Smooth muscle cell (in vitro differentiated cells): ENCODE measurements around the gene ZNF213. TPM values are rescaled to one million over a fixed set of nuclear protein-coding genes. Genes with fewer than 3 reads are reported as not detected.

Source experiments
- DNase-seq: peaks from one replicate; lab custom pipeline; 2025; ENCODE audit not compliant: unreplicated experiment; lab: John Stamatoyannopoulos, UW
- H2AFZ ChIP-seq: fragments of 200-600 bp; sonication (generic); 2 replicates; pipeline ENCODE4 v1.6.0; 2016; ENCODE audit warnings: antibody characterized with exemption, low read depth, mild to moderate bottlenecking
- H3F3A ChIP-seq: fragments of 200-600 bp; sonication (generic); 2 replicates; pipeline ENCODE4 v1.6.0; 2017; ENCODE audit warnings: antibody characterized with exemption, low read depth
- H3K27ac ChIP-seq: fragments of 200-600 bp; sonication (generic); 2 replicates; pipeline ENCODE4 v1.5.1; 2016; ENCODE audit warnings: low read depth, mild to moderate bottlenecking
- H3K27me3 ChIP-seq: fragments of 200-600 bp; sonication (generic); 2 replicates; pipeline ENCODE4 v1.6.1; 2016; ENCODE audit warnings: low read depth, mild to moderate bottlenecking
- H3K36me3 ChIP-seq: fragments of 200-600 bp; sonication (generic); 2 replicates; pipeline ENCODE4 v1.5.1; 2016; ENCODE audit warnings: low read depth
- H3K4me1 ChIP-seq: fragments of 200-600 bp; sonication (generic); 2 replicates; pipeline ENCODE4 v1.5.1; 2016; ENCODE audit warnings: low read depth
- H3K4me2 ChIP-seq: fragments of 200-600 bp; sonication (generic); 2 replicates; pipeline ENCODE4 v1.6.0; 2016; ENCODE audit warnings: mild to moderate bottlenecking
- H3K4me3 ChIP-seq: fragments of 200-600 bp; sonication (generic); 2 replicates; pipeline ENCODE4 v1.5.1; 2016; ENCODE audit warnings: mild to moderate bottlenecking
- H3K79me2 ChIP-seq: fragments of 200-600 bp; sonication (generic); 2 replicates; pipeline ENCODE4 v1.6.0; 2016; ENCODE audit warnings: low read depth, mild to moderate bottlenecking
- H3K9ac ChIP-seq: fragments of 200-600 bp; sonication (generic); 2 replicates; pipeline ENCODE4 v1.6.0; 2016; ENCODE audit warnings: low read depth
- H3K9me3 ChIP-seq: fragments of 200-600 bp; sonication (generic); replicated peaks from 2 replicates; pipeline ENCODE4 v1.5.1; 2016; ENCODE audit warnings: low read depth
- H4K20me1 ChIP-seq: fragments of 200-600 bp; sonication (generic); 2 replicates; pipeline ENCODE4 v1.6.0; 2016; ENCODE audit warnings: low read depth
- WGBS: methylation state at CpG from one replicate; pipeline ENCODE4 v1.1.7; 2016; ENCODE audit warnings: low lambda C conversion rate; 5-methylcytosine and 5-hydroxymethylcytosine counted together
- polyA plus RNA-seq: library from polyadenylated mRNA; unstranded; fragments of >200 nt; fragmentation: Nextera tagmentation; extraction: Ambion mirVana; gene quantifications from 2 replicates; pipeline ENCODE4 v1.2.1, GENCODE V29; 2016
- total RNA-seq: library from RNA; depleted of rRNA; stranded (reverse); fragments of >200 nt; gene quantifications from 2 replicates; pipeline ENCODE4 v1.2.3, GENCODE V29; 2014
- TF ChIP-seq, protein P1 (sequence below): fragments of 200-600 bp; sonication (generic); IDR thresholded peaks from 2 replicates; pipeline ENCODE4 v1.5.1; 2017; ENCODE audit warnings: borderline replicate concordance, mild to moderate bottlenecking, antibody characterized with exemption; ENCODE audit not compliant: insufficient read depth, poor library complexity, severe bottlenecking

The ZNF213 gene
- total and polyA plus RNA-seq, 2 experiments from 2014 or later, result 9.2 to 9.6 TPM

DNA sequence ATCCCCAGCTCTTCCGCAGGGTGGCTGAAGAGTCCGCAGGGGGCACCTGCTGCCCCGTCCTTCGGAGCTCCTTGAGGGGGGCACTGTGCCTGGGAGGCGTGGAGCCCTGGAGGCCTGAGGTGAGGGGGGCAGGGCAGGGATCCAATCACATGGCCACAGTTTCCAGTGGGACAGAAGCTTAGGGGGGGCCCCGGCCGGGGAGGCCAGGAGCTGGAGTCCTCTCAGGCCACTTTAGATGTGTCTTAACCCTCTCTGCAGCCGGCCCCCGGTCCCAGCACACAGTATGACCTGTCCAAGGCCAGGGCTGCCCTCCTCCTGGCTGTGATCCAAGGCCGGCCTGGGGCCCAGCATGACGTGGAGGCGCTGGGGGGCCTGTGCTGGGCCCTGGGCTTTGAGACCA lies 10.8 kb downstream of the ZNF213 start:
- no peaks in the 10 kb centered on the region for H4K20me1 ChIP-seq
- H3K9ac ChIP-seq, result no peak overlapping the region
- DNase-seq, result no peak
- H3K4me1 ChIP-seq, result no peaks in the 10 kb centered on the region
- no peak overlapping the region for H2AFZ ChIP-seq
- no peaks in the 10 kb centered on the region for H3F3A ChIP-seq
- no peaks in the 10 kb centered on the region for H3K27me3 ChIP-seq
- no peaks in the 10 kb centered on the region for H3K9me3 ChIP-seq
- no peaks in the 10 kb centered on the region for H3K79me2 ChIP-seq
- H3K4me3 ChIP-seq, result no peak overlapping the region
- WGBS, result 94% methylated on average over 12 of the region's 12 CpGs
- no peak overlapping the region for H3K27ac ChIP-seq
- H3K4me2 ChIP-seq, result no peak overlapping the region
- no peaks in the 10 kb centered on the region for H3K36me3 ChIP-seq
- TF ChIP-seq, protein P1, sequence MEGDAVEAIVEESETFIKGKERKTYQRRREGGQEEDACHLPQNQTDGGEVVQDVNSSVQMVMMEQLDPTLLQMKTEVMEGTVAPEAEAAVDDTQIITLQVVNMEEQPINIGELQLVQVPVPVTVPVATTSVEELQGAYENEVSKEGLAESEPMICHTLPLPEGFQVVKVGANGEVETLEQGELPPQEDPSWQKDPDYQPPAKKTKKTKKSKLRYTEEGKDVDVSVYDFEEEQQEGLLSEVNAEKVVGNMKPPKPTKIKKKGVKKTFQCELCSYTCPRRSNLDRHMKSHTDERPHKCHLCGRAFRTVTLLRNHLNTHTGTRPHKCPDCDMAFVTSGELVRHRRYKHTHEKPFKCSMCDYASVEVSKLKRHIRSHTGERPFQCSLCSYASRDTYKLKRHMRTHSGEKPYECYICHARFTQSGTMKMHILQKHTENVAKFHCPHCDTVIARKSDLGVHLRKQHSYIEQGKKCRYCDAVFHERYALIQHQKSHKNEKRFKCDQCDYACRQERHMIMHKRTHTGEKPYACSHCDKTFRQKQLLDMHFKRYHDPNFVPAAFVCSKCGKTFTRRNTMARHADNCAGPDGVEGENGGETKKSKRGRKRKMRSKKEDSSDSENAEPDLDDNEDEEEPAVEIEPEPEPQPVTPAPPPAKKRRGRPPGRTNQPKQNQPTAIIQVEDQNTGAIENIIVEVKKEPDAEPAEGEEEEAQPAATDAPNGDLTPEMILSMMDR, result no peak

DNA sequence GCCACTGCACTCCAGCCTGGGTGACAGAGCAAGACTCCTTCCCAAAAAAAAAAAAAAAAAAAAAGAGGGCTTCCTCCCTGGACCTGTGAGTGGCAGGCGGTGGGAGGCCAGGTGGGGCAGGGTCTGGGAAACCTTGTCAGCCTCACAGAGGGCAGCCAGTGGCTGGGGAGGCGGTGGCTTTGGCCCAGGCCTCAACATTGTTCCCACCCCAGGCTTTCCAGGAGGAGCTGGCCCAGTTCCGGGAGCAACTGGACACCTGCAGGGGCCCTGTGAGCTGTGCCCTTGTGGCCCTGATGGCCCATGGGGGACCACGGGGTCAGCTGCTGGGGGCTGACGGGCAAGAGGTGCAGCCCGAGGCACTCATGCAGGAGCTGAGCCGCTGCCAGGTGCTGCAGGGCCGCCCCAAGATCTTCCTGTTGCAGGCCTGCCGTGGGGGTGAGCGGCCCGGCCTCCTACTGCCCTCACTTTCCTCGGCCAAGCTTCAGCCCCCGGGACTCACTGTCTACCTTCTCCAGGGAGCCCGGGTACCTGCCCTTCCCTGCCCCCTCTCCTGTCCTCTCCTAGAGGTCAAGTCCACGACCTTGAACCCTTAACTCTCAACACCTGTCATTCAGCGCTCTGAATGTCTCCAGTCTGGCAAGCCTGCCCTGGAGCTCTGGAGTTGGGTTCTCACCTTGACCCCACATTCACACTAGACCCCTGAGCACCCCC lies 12.4 kb downstream of the ZNF213 start:
- no peaks in the 10 kb centered on the region for H3K9me3 ChIP-seq
- no peaks in the 10 kb centered on the region for H3K27me3 ChIP-seq
- no peak overlapping the region for H3K9ac ChIP-seq
- no peaks in the 10 kb centered on the region for H3K36me3 ChIP-seq
- peaks cover under 1% of the 10 kb centered on the region for H3F3A ChIP-seq
- H3K79me2 ChIP-seq, result no peaks in the 10 kb centered on the region
- no peak overlapping the region for H3K27ac ChIP-seq
- 90% methylated on average over 14 of the region's 16 CpGs for WGBS
- H4K20me1 ChIP-seq, result no peaks in the 10 kb centered on the region
- H3K4me2 ChIP-seq, result no peak overlapping the region
- TF ChIP-seq, protein P1, result no peak
- no peak overlapping the region for H3K4me3 ChIP-seq
- no peak overlapping the region for H2AFZ ChIP-seq
- no peaks in the 10 kb centered on the region for H3K4me1 ChIP-seq
- DNase-seq, result no peak

DNA sequence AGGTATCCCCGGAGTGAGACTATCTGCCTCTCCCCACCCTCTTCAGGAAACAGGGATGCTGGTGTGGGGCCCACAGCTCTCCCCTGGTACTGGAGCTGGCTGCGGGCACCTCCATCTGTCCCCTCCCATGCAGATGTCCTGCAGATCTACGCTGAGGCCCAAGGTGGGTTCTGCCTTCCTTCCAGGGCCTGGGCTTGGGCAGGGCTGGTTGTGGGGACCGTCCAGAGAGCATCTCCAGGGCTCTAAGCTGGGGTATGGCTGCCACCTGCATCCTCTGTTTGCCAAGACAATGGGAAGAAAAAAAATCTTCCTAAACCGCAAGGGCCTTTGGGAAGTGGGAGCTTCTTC lies 12.9 kb downstream of the ZNF213 start:
- H3K79me2 ChIP-seq, result no peaks in the 10 kb centered on the region
- 95% methylated on average over 5 of the region's 5 CpGs for WGBS
- H3K27me3 ChIP-seq, result no peaks in the 10 kb centered on the region
- H3K4me3 ChIP-seq, result no peak overlapping the region
- no peaks in the 10 kb centered on the region for H3K9me3 ChIP-seq
- no peaks in the 10 kb centered on the region for H3K4me1 ChIP-seq
- H3K4me2 ChIP-seq, result no peak overlapping the region
- no peak overlapping the region for H3K27ac ChIP-seq
- H3K9ac ChIP-seq, result no peak overlapping the region
- H2AFZ ChIP-seq, result no peak overlapping the region
- TF ChIP-seq, protein P1, result no peak
- peaks cover 4% of the 10 kb centered on the region for H3F3A ChIP-seq
- no peak for DNase-seq
- H4K20me1 ChIP-seq, result no peaks in the 10 kb centered on the region
- no peaks in the 10 kb centered on the region for H3K36me3 ChIP-seq
